Stomach smooth muscle (tissue), 2 donors: Measurements from ENCODE around the gene DPYSL3.

Experiments
- H3K27ac ChIP-seq: one replicate; pipeline ENCODE4 v1.7.0; 2013; ENCODE audit warnings: mild to moderate bottlenecking, low read length, inconsistent platforms
- H3K27me3 ChIP-seq, 2 donors: one replicate each; pipeline ENCODE4 v1.7.0; 2013; ENCODE audit warnings: low read length in 2 of 2; ENCODE audit not compliant: insufficient read depth in 2 of 2, control insufficient read depth in 1 of 2
- H3K36me3 ChIP-seq, 2 donors: one replicate each; pipeline ENCODE4 v1.7.0; 2013; ENCODE audit warnings: low read length in 2 of 2; ENCODE audit not compliant: control insufficient read depth in 2 of 2, insufficient read depth in 2 of 2
- H3K4me1 ChIP-seq: one replicate; pipeline ENCODE4 v1.7.0; 2013; ENCODE audit warnings: low read length; ENCODE audit not compliant: control insufficient read depth, insufficient read depth
- H3K4me3 ChIP-seq, 2 donors: one replicate each; pipeline ENCODE4 v1.7.0; 2013; ENCODE audit warnings: low read length in 2 of 2
- H3K9ac ChIP-seq, 2 donors: one replicate each; pipeline ENCODE4 v1.7.0; 2013; ENCODE audit warnings: low read length in 2 of 2, mild to moderate bottlenecking in 1 of 2
- H3K9me3 ChIP-seq, 2 donors: one replicate each; pipeline ENCODE4 v1.7.0; 2013; ENCODE audit warnings: low read length in 2 of 2; ENCODE audit not compliant: control insufficient read depth in 2 of 2
- donor health status: healthy.
- donor health status: Pancreatic carcinoma.

The DPYSL3 gene

GRCh38 chr5:147472664-147473475 is 37.0 kb downstream of the DPYSL3 start:
- Histone ChIP-seq H3K9ac (no peak overlapping the region), H3K27me3 (no peaks in the 10 kb centered on the region), H3K4me3 (no peak overlapping the region), H3K27ac (no peak overlapping the region), H3K9me3 (no peaks in the 10 kb centered on the region), H3K4me1 (no peaks in the 10 kb centered on the region), H3K36me3 (no peaks in the 10 kb centered on the region)

DNA sequence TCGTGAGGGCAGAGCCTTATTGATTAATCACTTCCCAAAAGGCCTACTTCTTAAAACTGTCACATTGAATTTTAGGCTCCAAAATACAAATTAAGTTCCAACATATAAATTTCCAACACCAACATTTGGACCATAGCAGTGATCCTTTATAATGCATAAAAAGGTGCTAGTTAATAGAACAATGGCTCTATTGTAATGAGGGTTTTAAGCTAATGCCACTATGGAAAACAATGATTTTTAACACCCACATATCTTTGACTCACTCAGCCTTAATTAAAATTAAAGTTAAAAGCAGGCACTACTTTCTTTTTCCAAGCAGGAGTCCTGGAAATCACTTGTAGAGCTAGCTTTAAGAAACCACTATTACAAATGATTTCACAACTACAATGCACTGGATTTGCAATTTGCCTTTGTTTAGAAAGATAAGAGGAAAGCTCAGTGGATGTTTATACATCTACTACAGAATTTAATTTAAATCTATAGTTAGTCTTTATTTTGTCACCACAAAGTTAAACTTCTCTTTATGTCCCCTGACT is 41.8 kb downstream of the DPYSL3 start:
- Histone ChIP-seq H3K27me3 (no peaks in the 10 kb centered on the region), H3K4me1 (peaks cover 9% of the 10 kb centered on the region), H3K27ac (no peak overlapping the region), H3K4me3 (no peak overlapping the region), H3K36me3 (no peaks in the 10 kb centered on the region), H3K9ac (no peak overlapping the region), H3K9me3 (no peaks in the 10 kb centered on the region)

DNA sequence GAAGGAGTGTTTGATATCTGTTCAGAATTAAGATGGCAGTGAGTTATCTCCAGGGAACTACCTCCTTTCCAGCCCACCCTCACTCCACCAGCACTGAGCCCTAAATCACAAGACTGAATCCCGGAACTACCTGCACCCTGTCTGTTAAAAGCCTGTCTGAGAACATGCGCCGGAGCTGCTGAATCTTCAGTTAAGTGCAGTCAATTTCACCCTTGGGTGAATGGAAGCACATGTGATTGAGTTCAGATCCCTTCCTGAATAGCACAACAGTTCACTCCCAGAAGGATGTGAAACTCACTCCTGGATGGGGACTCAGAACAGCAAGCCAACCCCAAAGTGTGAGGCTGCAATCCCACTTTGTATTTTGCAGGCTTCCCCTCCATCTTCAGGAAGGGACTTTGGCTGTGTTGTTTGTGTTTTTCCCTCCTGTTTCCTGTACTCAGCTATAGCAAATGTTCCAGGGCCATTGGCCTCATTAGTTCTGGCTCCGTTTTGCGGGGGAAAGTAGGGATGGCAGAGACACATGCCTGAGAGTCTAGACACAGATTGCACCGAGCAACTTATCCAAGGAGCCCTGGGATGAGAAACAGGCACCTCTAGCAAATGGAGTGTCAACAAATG is 43.4 kb downstream of the DPYSL3 start:
- Histone ChIP-seq H3K27ac (peak overlapping the region; percentile 31), H3K9ac (no peak overlapping the region), H3K36me3 (no peaks in the 10 kb centered on the region), H3K4me3 (peak overlapping the region in 1 of 2 donors; percentile 29), H3K27me3 (no peaks in the 10 kb centered on the region), H3K4me1 (peaks cover 9% of the 10 kb centered on the region), H3K9me3 (no peaks in the 10 kb centered on the region)

GRCh38 chr5:147465747-147466146 is 44.1 kb downstream of the DPYSL3 start:
- peaks cover 9% of the 10 kb centered on the region for H3K4me1 ChIP-seq
- no peaks in the 10 kb centered on the region for H3K27me3 ChIP-seq
- H3K9me3 ChIP-seq = no peaks in the 10 kb centered on the region
- H3K27ac ChIP-seq = no peak overlapping the region
- H3K9ac ChIP-seq = no peak overlapping the region
- no peaks in the 10 kb centered on the region for H3K36me3 ChIP-seq
- H3K4me3 ChIP-seq = no peak overlapping the region

DNA sequence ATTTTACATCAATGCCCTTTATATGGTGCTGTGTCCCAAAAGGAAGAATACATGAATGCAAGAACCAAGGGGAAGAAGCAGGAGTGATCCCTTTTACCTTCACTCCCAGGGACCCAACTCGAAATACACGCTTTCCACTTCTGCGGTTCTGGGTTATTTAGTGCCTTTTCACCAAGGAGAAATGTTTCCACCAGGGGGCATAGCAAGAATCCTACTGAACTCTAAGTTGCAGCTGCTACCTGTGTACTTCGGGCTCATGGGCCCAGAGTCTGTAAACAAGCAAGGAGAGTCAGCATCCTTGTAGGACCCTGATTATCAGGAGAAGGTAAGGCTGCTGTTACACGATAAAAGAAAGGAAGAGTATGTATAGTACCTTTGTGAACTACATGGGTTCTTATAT is 45.7 kb downstream of the DPYSL3 start:
- Histone ChIP-seq H3K36me3 (no peaks in the 10 kb centered on the region), H3K4me3 (no peak overlapping the region), H3K9me3 (peaks cover 3 to 4% of the 10 kb centered on the region in 2 donors), H3K4me1 (peaks cover 12% of the 10 kb centered on the region), H3K27ac (no peak overlapping the region), H3K27me3 (no peaks in the 10 kb centered on the region), H3K9ac (no peak overlapping the region)

DNA sequence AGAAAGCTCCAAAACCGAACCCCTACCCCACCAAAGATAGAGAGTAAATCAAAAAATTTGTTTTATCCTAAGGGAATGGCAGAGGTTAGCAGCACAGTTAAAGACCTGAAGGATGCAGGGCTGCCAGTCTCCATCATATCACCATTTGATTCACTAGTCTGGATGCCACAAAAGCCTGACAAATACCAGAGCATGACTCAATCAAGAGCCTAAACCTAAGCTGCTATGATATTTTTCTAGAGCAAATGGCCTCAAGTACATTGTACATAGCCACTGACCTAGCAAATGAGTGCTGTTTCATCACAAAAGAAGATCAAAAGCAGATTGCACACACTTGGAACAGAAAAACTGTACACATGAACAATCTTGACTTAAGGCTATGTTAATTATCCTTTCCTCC is 48.0 kb downstream of the DPYSL3 start:
- peaks cover 12% of the 10 kb centered on the region for H3K4me1 ChIP-seq
- H3K27me3 ChIP-seq = no peaks in the 10 kb centered on the region

GRCh38 chr5:147460380-147460779 is 49.5 kb downstream of the DPYSL3 start:
- Histone ChIP-seq H3K4me3 (no peak overlapping the region), H3K27ac (no peak overlapping the region), H3K27me3 (no peaks in the 10 kb centered on the region), H3K36me3 (no peaks in the 10 kb centered on the region), H3K9me3 (peaks cover 3 to 4% of the 10 kb centered on the region in 2 donors), H3K9ac (no peak overlapping the region), H3K4me1 (peaks cover 12% of the 10 kb centered on the region)

More for the DNA sequence above, 48.0 kb downstream of the DPYSL3 start:
- no peaks in the 10 kb centered on the region for H3K36me3 ChIP-seq
- H3K9me3 ChIP-seq = peaks cover 3 to 4% of the 10 kb centered on the region in 2 donors
- H3K4me3 ChIP-seq = no peak overlapping the region
- no peak overlapping the region for H3K9ac ChIP-seq
- H3K27ac ChIP-seq = no peak overlapping the region

GRCh38 chr5:147458581-147458980 is 51.3 kb downstream of the DPYSL3 start:
- H3K4me3 ChIP-seq = no peak overlapping the region
- no peaks in the 10 kb centered on the region for H3K36me3 ChIP-seq
- H3K27me3 ChIP-seq = no peaks in the 10 kb centered on the region
- no peak overlapping the region for H3K27ac ChIP-seq
- H3K9ac ChIP-seq = no peak overlapping the region
- peaks cover 3 to 4% of the 10 kb centered on the region in 2 donors for H3K9me3 ChIP-seq
- H3K4me1 ChIP-seq = peaks cover 24% of the 10 kb centered on the region

GRCh38 chr5:147455822-147456450 is 53.9 kb downstream of the DPYSL3 start:
- Histone ChIP-seq H3K27me3 (no peaks in the 10 kb centered on the region), H3K27ac (peak overlapping the region; percentile 94), H3K4me3 (peak overlapping the region in 1 of 2 donors; percentile 29), H3K4me1 (peaks cover 42% of the 10 kb centered on the region), H3K9ac (no peak overlapping the region), H3K9me3 (peaks cover 3 to 4% of the 10 kb centered on the region in 2 donors), H3K36me3 (no peaks in the 10 kb centered on the region)

GRCh38 chr5:147454996-147455677 is 54.7 kb downstream of the DPYSL3 start:
- peak overlapping the region; percentile 22 to 92 for H3K9ac ChIP-seq
- H3K27me3 ChIP-seq = no peaks in the 10 kb centered on the region
- peak overlapping the region; percentile 94 for H3K27ac ChIP-seq
- peaks cover 48% of the 10 kb centered on the region for H3K4me1 ChIP-seq
- H3K36me3 ChIP-seq = no peaks in the 10 kb centered on the region
- H3K4me3 ChIP-seq = peak overlapping the region; percentile 87 to 96
- no peaks in the 10 kb centered on the region for H3K9me3 ChIP-seq
